K562 (cell line): ENCODE measurements around the gene TOR1B. TPM values are rescaled to one million over a fixed set of nuclear protein-coding genes. Genes with fewer than 3 reads are reported as not detected.

Experiments
- BCL6 ChIP-seq: fragments of 250-450 bp; sonication (Bioruptor Pico); IDR thresholded peaks from 2 replicates; pipeline ENCODE4 v1.4.0; 2020
- CEBPG ChIP-seq, 3 experiments: fragments of 200-800 bp in 1 of 3; sonication (Bioruptor generic) in 1 of 3; sonication (generic) in 1 of 3; formaldehyde crosslinking in 1 of 3; IDR thresholded peaks in 2 of 3; conservative IDR thresholded peaks in 1 of 3; 2 replicates each; pipeline versions ENCODE4 v1.6.1 to v1.8.0; 2016 to 2022; ENCODE audit warnings: missing compliant biosample characterization in 2 of 3, missing genetic modification characterization in 2 of 3, mild to moderate bottlenecking in 1 of 3, missing genetic modification reagents in 1 of 3
- EHMT2 ChIP-seq: fragments of 450-650 bp; IDR thresholded peaks from 2 replicates; pipeline ENCODE4 v1.6.1; 2018; ENCODE audit warnings: antibody characterized with exemption
- MAFF ChIP-seq: IDR thresholded peaks from 2 replicates; pipeline ENCODE4 v1.6.1; 2012; ENCODE audit warnings: low read length, improper control_type of control experiment
- MYBL2 ChIP-seq, 2 experiments: fragments of 450-650 bp in 1 of 2; sonication (generic) in 1 of 2; formaldehyde crosslinking in 1 of 2; IDR thresholded peaks; 2 replicates each; pipeline versions ENCODE4 v1.6.1 to v1.8.1; 2017 to 2022; ENCODE audit warnings: borderline replicate concordance in 1 of 2, inconsistent platforms in 1 of 2, low read depth in 1 of 2, mild to moderate bottlenecking in 1 of 2, missing genetic modification reagents in 1 of 2, moderate library complexity in 1 of 2
- NR1H2 ChIP-seq: sonication (generic); formaldehyde crosslinking; IDR thresholded peaks from 2 replicates; pipeline ENCODE4 v1.4.0; 2020; ENCODE audit warnings: mild to moderate bottlenecking, missing genetic modification reagents
- SAFB2 ChIP-seq: fragments of 200-400 bp; formaldehyde crosslinking; IDR thresholded peaks from 2 replicates; pipeline ENCODE4 v1.6.1; 2018; ENCODE audit warnings: borderline replicate concordance, low read length, low read depth, moderate library complexity; ENCODE audit not compliant: severe bottlenecking
- ZKSCAN8 ChIP-seq: fragments of 200-800 bp; sonication (Bioruptor generic); IDR thresholded peaks from 2 replicates; pipeline ENCODE4 v1.6.1; 2016; ENCODE audit warnings: missing genetic modification characterization, missing compliant biosample characterization
- ZNF124 ChIP-seq: sonication (generic); formaldehyde crosslinking; IDR thresholded peaks from 2 replicates; pipeline ENCODE4 v1.8.1; 2022; ENCODE audit warnings: missing genetic modification reagents
- ZNF408 ChIP-seq: fragments of 250-450 bp; sonication (Bioruptor Pico); IDR thresholded peaks from 2 replicates; pipeline ENCODE4 v1.4.0; 2020; ENCODE audit warnings: low read depth, mild to moderate bottlenecking, moderate library complexity
- ZNF75A ChIP-seq: fragments of 450-650 bp; formaldehyde crosslinking; IDR thresholded peaks from 2 replicates; pipeline ENCODE4 v1.4.0; 2020; ENCODE audit warnings: mild to moderate bottlenecking
- ZZZ3 ChIP-seq: fragments of 450-650 bp; IDR thresholded peaks from 2 replicates; pipeline ENCODE4 v1.6.1; 2016; ENCODE audit warnings: antibody characterized with exemption, mild to moderate bottlenecking, moderate library complexity
- polyA plus RNA-seq, 8 experiments: library from polyadenylated mRNA; depleted of rRNA in 4 of 8; stranded (reverse) in 5 of 8; unstranded in 3 of 8; fragments of >200 nt; fragmentation: Nextera tagmentation in 2 of 8; fragmentation: Illumina TruSeq in 1 of 8; extraction: Ambion mirVana in 2 of 8; extraction: Trizol in 1 of 8; gene quantifications; 2 replicates each; pipeline versions ENCODE4 v1.2.1 to v1.2.3, GENCODE V29; 2011 to 2014; ENCODE audit warnings: inconsistent platforms in 1 of 8, missing spikeins in 1 of 8
- total RNA-seq, 7 experiments: library from RNA; depleted of rRNA in 6 of 7; stranded (reverse); fragments of >200 nt in 6 of 7; fragmentation: Illumina TruSeq in 2 of 7; extraction: Trizol in 2 of 7; gene quantifications; 2 replicates each; pipeline versions ENCODE4 v1.2.1 to v1.2.3, GENCODE V29; 2011 to 2021; ENCODE audit warnings: low replicate concordance in 1 of 7
- TF ChIP-seq, protein P1 (sequence below), 2 experiments: fragments of 450-650 bp in 1 of 2; sonication (generic) in 1 of 2; formaldehyde crosslinking in 1 of 2; IDR thresholded peaks; 2 replicates each; pipeline versions ENCODE4 v1.7.1 to v1.9.0; 2016 to 2022; ENCODE audit warnings: inconsistent platforms in 1 of 2, mild to moderate bottlenecking in 1 of 2, missing genetic modification reagents in 1 of 2
- TF ChIP-seq, protein P2 (sequence below), 2 experiments: fragments of 450-650 bp in 1 of 2; sonication (generic) in 1 of 2; formaldehyde crosslinking; conservative IDR thresholded peaks; 2 replicates each; pipeline versions ENCODE4 v1.4.0 to v1.8.1; 2020 to 2022; ENCODE audit warnings: mild to moderate bottlenecking in 1 of 2, missing genetic modification reagents in 1 of 2
- TF ChIP-seq, protein P3 (sequence below): fragments of 250-450 bp; sonication (Bioruptor Pico); IDR thresholded peaks from 2 replicates; pipeline ENCODE4 v1.4.0; 2020; ENCODE audit warnings: mild to moderate bottlenecking

The TOR1B gene
- total and polyA plus RNA-seq, 9 of the 15 experiments (the other 6 are each of a cell fraction or from before 2014, with no cell fraction given) = 4.2 to 36.5 (median 24.6) TPM

GRCh38 chr9:129835860-129836223, 32.9 kb downstream of the TOR1B start (continued):
- TF ChIP-seq, protein P1, sequence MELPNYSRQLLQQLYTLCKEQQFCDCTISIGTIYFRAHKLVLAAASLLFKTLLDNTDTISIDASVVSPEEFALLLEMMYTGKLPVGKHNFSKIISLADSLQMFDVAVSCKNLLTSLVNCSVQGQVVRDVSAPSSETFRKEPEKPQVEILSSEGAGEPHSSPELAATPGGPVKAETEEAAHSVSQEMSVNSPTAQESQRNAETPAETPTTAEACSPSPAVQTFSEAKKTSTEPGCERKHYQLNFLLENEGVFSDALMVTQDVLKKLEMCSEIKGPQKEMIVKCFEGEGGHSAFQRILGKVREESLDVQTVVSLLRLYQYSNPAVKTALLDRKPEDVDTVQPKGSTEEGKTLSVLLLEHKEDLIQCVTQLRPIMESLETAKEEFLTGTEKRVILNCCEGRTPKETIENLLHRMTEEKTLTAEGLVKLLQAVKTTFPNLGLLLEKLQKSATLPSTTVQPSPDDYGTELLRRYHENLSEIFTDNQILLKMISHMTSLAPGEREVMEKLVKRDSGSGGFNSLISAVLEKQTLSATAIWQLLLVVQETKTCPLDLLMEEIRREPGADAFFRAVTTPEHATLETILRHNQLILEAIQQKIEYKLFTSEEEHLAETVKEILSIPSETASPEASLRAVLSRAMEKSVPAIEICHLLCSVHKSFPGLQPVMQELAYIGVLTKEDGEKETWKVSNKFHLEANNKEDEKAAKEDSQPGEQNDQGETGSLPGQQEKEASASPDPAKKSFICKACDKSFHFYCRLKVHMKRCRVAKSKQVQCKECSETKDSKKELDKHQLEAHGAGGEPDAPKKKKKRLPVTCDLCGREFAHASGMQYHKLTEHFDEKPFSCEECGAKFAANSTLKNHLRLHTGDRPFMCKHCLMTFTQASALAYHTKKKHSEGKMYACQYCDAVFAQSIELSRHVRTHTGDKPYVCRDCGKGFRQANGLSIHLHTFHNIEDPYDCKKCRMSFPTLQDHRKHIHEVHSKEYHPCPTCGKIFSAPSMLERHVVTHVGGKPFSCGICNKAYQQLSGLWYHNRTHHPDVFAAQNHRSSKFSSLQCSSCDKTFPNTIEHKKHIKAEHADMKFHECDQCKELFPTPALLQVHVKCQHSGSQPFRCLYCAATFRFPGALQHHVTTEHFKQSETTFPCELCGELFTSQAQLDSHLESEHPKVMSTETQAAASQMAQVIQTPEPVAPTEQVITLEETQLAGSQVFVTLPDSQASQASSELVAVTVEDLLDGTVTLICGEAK (IDR thresholded peaks at IDR 0.05) = 0 out of 2 replicates have a peak, but pooled peaks have one; percentile 14
- TF ChIP-seq, protein P1 (CRISPR knock-in tag; IDR thresholded peaks at IDR 0.05) = no peak
- TF ChIP-seq, protein P2, sequence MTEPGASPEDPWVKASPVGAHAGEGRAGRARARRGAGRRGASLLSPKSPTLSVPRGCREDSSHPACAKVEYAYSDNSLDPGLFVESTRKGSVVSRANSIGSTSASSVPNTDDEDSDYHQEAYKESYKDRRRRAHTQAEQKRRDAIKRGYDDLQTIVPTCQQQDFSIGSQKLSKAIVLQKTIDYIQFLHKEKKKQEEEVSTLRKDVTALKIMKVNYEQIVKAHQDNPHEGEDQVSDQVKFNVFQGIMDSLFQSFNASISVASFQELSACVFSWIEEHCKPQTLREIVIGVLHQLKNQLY (CRISPR knock-in tag; conservative IDR thresholded peaks at IDR 0.05) = no peak
- TF ChIP-seq BCL6 (CRISPR knock-in tag) (no peak), ZNF408 (CRISPR knock-in tag) (no peak), SAFB2 (no peak), ZNF124 (CRISPR knock-in tag) (no peak), EHMT2 (no peak), ZNF75A (CRISPR knock-in tag) (no peak), NR1H2 (CRISPR knock-in tag) (0 out of 2 replicates have a peak, but pooled peaks have one; percentile 59), MAFF (no peak), CEBPG (CRISPR knock-in tag; IDR thresholded peaks at IDR 0.05) (no peak), CEBPG (tag; conservative IDR thresholded peaks at IDR 0.05 in 1 of 2, IDR thresholded peaks at IDR 0.05 in 1 of 2) (no peak), ZKSCAN8 (CRISPR knock-in tag) (no peak), ZZZ3 (no peak), MYBL2 (IDR thresholded peaks at IDR 0.05; ENCODE audit: low read depth) (no peak), MYBL2 (CRISPR knock-in tag; IDR thresholded peaks at IDR 0.05; ENCODE audit: borderline replicate concordance) (no peak)
- TF ChIP-seq, protein P3, sequence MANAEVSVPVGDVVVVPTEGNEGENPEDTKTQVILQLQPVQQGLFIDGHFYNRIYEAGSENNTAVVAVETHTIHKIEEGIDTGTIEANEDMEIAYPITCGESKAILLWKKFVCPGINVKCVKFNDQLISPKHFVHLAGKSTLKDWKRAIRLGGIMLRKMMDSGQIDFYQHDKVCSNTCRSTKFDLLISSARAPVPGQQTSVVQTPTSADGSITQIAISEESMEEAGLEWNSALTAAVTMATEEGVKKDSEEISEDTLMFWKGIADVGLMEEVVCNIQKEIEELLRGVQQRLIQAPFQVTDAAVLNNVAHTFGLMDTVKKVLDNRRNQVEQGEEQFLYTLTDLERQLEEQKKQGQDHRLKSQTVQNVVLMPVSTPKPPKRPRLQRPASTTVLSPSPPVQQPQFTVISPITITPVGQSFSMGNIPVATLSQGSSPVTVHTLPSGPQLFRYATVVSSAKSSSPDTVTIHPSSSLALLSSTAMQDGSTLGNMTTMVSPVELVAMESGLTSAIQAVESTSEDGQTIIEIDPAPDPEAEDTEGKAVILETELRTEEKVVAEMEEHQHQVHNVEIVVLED (CRISPR knock-in tag) = no peak
